CD14-positive monocyte (primary cell): ENCODE results near the gene MATN4. TPM values are rescaled to one million over a fixed set of nuclear protein-coding genes. Genes with fewer than 3 reads are reported as not detected.

Source experiments
- DNase-seq, 3 donors: peaks; one replicate each; pipeline ENCODE4 v3.0.0-alpha.2; 2011 to 2022
- H2AFZ ChIP-seq: 2 replicates; pipeline ENCODE4 v1.6.0; 2012; ENCODE audit warnings: mild to moderate bottlenecking, low read depth, low read length, inconsistent platforms; ENCODE audit not compliant: insufficient read depth, poor library complexity, severe bottlenecking
- H3K27ac ChIP-seq, 2 donors: 1 replicate in 1 of 2; 2 replicates in 1 of 2; pipeline ENCODE4 v1.5.1; 2012 to 2013; ENCODE audit warnings: low read length in 2 of 2, control low read depth in 1 of 2, inconsistent platforms in 1 of 2, low read depth in 1 of 2, mild to moderate bottlenecking in 1 of 2
- H3K27me3 ChIP-seq, 2 donors: one replicate each; pipeline versions ENCODE4 v1.6.0 to v1.6.1; 2011 to 2013; ENCODE audit warnings: low read length in 2 of 2; ENCODE audit not compliant: control insufficient read depth in 2 of 2, insufficient read depth in 2 of 2
- H3K36me3 ChIP-seq, 2 donors: replicated peaks in 1 of 2; 1 replicate in 1 of 2; 2 replicates in 1 of 2; pipeline versions ENCODE4 v1.5.1 to v1.6.1; 2012 to 2013; ENCODE audit warnings: low read length in 2 of 2, control low read depth in 1 of 2, inconsistent platforms in 1 of 2, mild to moderate bottlenecking in 1 of 2; ENCODE audit not compliant: insufficient read depth in 2 of 2, control insufficient read depth in 1 of 2
- H3K4me1 ChIP-seq, 2 donors: 1 replicate in 1 of 2; 2 replicates in 1 of 2; pipeline versions ENCODE4 v1.5.1 to v1.6.1; 2012 to 2013; ENCODE audit warnings: low read length in 2 of 2, control low read depth in 1 of 2, inconsistent platforms in 1 of 2, mild to moderate bottlenecking in 1 of 2, moderate library complexity in 1 of 2; ENCODE audit not compliant: insufficient read depth in 2 of 2, control insufficient read depth in 1 of 2
- H3K4me2 ChIP-seq: replicated peaks from 2 replicates; pipeline ENCODE3; 2012; ENCODE audit warnings: low read length, moderate library complexity, mild to moderate bottlenecking; ENCODE audit not compliant: poor library complexity, severe bottlenecking; ENCODE audit errors: extremely low read depth
- H3K4me3 ChIP-seq, 3 experiments: fragments of 200-600 bp in 1 of 3; sonication (generic) in 1 of 3; replicated peaks in 1 of 3; 1 replicate in 2 of 3; 2 replicates in 1 of 3; pipeline ENCODE4 v1.5.1; 2011 to 2013; ENCODE audit warnings: low read length in 3 of 3, mild to moderate bottlenecking in 3 of 3, control low read depth in 2 of 3, low read depth in 2 of 3, inconsistent platforms in 1 of 3, moderate library complexity in 1 of 3
- H3K79me2 ChIP-seq: 2 replicates; pipeline ENCODE4 v1.6.0; 2012; ENCODE audit warnings: mild to moderate bottlenecking, control low read depth, inconsistent platforms, low read length, moderate library complexity; ENCODE audit not compliant: insufficient read depth
- H3K9ac ChIP-seq: 2 replicates; pipeline ENCODE4 v1.6.0; 2017; ENCODE audit warnings: low read length, mild to moderate bottlenecking; ENCODE audit not compliant: insufficient read depth, poor library complexity, severe bottlenecking
- H3K9me3 ChIP-seq, 2 donors: replicated peaks in 1 of 2; 1 replicate in 1 of 2; 2 replicates in 1 of 2; pipeline versions ENCODE4 v1.5.1 to v1.6.1; 2012 to 2013; ENCODE audit warnings: low read length in 2 of 2, control low read depth in 1 of 2; ENCODE audit not compliant: control insufficient read depth in 1 of 2, insufficient read depth in 1 of 2
- H4K20me1 ChIP-seq: 2 replicates; pipeline ENCODE4 v1.6.0; 2012; ENCODE audit warnings: mild to moderate bottlenecking, low read length, control low read depth, moderate library complexity; ENCODE audit not compliant: insufficient read depth
- H3K27ac Mint-ChIP-seq, 7 donors: one replicate each; pipeline ENCODE4 v1.8.0; 2020; ENCODE audit warnings: mild to moderate bottlenecking in 7 of 7, mixed read lengths in 7 of 7, moderate library complexity in 6 of 7, inconsistent platforms in 2 of 7
- H3K27me3 Mint-ChIP-seq, 3 donors: one replicate each; pipeline ENCODE4 v1.8.0; 2021 to 2022; ENCODE audit warnings: low read depth in 3 of 3, mild to moderate bottlenecking in 3 of 3, mixed read lengths in 3 of 3, moderate library complexity in 3 of 3, inconsistent platforms in 1 of 3
- H3K36me3 Mint-ChIP-seq, 2 donors: one replicate each; pipeline ENCODE4 v1.8.0; 2020; ENCODE audit warnings: mixed read lengths in 2 of 2, inconsistent platforms in 1 of 2, mild to moderate bottlenecking in 1 of 2
- H3K4me1 Mint-ChIP-seq: one replicate; pipeline ENCODE4 v1.8.0; 2020; ENCODE audit warnings: mild to moderate bottlenecking, mixed read lengths
- H3K4me3 Mint-ChIP-seq, 2 donors: one replicate each; pipeline ENCODE4 v1.8.0; 2020; ENCODE audit warnings: mild to moderate bottlenecking in 2 of 2, mixed read lengths in 2 of 2, moderate library complexity in 1 of 2
- H3K9me3 Mint-ChIP-seq, 7 donors: one replicate each; pipeline ENCODE4 v1.8.0; 2020 to 2022; ENCODE audit warnings: mixed read lengths in 7 of 7, mild to moderate bottlenecking in 6 of 7, moderate library complexity in 6 of 7, inconsistent platforms in 2 of 7
- WGBS: methylation state at CpG from one replicate; pipeline ENCODE4 v1.1.5; 2013; ENCODE audit warnings: missing lambda C conversion rate; ENCODE audit not compliant: insufficient coverage; 5-methylcytosine and 5-hydroxymethylcytosine counted together
- intact Hi-C, 2 donors: fragments of 100-400 bp; cut with micrococcal nuclease; formaldehyde crosslinking; loops; one replicate each; pipeline versions ENCODE4 v1.15.0 to v1.15.1; 2023
- polyA plus RNA-seq, 3 donors: library from polyadenylated mRNA; depleted of rRNA in 1 of 3; unstranded in 2 of 3; stranded (reverse) in 1 of 3; fragments of 300-500 nt in 2 of 3; fragments of >200 nt in 1 of 3; fragmentation: Illumina TruSeq in 2 of 3; gene quantifications; 1 replicate in 2 of 3; 2 replicates in 1 of 3; pipeline ENCODE4 v1.2.3, GENCODE V29; 2012 to 2021
- TF ChIP-seq, protein P1 (sequence below): fragments of 200-600 bp; IDR thresholded peaks from one replicate; pipeline ENCODE4 v1.8.0; 2022; ENCODE audit warnings: antibody characterized with exemption, mild to moderate bottlenecking

Gene MATN4
- polyA plus RNA-seq, 3 donors = not detected

DNA sequence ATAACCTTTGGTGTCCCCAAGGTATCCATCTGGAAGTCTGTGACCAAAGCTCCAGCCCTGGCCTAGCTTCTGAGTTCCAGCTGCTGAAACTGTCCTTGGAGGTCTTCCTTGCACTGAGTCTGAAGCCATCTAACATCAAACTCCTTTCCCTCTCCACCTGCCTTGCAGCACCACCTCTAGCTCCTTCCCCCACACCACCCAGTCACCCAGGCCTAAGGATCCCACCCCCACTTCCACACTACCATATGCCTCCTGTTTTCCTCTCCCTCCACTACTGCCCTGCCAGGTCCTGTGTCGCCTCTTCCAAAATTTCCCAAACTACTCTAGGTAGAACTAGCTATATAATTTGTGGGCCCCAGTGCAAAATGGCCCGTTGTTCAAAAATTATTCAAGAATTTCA, 10.8 kb upstream of the MATN4 start:
- Mint-ChIP-seq H3K27ac (peak overlapping the region in 1 of 7 donors; percentile 35), H3K4me1 (peaks cover 28% of the 10 kb centered on the region), H3K27me3 (peaks cover 33 to 40% (median 37%) of the 10 kb centered on the region in 3 donors), H3K4me3 (no peak overlapping the region), H3K36me3 (no peaks in the 10 kb centered on the region), H3K9me3 (peaks cover 0 to 6% (median 2%) of the 10 kb centered on the region in 7 donors)
- no peak for DNase-seq
- TF ChIP-seq, protein P1, sequence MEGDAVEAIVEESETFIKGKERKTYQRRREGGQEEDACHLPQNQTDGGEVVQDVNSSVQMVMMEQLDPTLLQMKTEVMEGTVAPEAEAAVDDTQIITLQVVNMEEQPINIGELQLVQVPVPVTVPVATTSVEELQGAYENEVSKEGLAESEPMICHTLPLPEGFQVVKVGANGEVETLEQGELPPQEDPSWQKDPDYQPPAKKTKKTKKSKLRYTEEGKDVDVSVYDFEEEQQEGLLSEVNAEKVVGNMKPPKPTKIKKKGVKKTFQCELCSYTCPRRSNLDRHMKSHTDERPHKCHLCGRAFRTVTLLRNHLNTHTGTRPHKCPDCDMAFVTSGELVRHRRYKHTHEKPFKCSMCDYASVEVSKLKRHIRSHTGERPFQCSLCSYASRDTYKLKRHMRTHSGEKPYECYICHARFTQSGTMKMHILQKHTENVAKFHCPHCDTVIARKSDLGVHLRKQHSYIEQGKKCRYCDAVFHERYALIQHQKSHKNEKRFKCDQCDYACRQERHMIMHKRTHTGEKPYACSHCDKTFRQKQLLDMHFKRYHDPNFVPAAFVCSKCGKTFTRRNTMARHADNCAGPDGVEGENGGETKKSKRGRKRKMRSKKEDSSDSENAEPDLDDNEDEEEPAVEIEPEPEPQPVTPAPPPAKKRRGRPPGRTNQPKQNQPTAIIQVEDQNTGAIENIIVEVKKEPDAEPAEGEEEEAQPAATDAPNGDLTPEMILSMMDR = no peak
- Histone ChIP-seq H3K4me1 (peaks cover 20 to 21% of the 10 kb centered on the region in 2 donors), H3K4me3 (no peak overlapping the region), H3K4me2 (no peak overlapping the region), H3K36me3 (no peaks in the 10 kb centered on the region), H4K20me1 (no peaks in the 10 kb centered on the region), H3K27me3 (peaks cover 2 to 26% of the 10 kb centered on the region in 2 donors), H2AFZ (peak overlapping the region; percentile 17), H3K27ac (no peak overlapping the region), H3K9me3 (no peaks in the 10 kb centered on the region), H3K9ac (no peak overlapping the region), H3K79me2 (no peaks in the 10 kb centered on the region)
- intact Hi-C loops = loop anchor here (1.0 to 5.0 kb wide), 4 partner anchors 118 to 452 kb away; no protein-coding TSS in a partner anchor
- WGBS = 40% methylated on average over 2 of the region's 2 CpGs

DNA sequence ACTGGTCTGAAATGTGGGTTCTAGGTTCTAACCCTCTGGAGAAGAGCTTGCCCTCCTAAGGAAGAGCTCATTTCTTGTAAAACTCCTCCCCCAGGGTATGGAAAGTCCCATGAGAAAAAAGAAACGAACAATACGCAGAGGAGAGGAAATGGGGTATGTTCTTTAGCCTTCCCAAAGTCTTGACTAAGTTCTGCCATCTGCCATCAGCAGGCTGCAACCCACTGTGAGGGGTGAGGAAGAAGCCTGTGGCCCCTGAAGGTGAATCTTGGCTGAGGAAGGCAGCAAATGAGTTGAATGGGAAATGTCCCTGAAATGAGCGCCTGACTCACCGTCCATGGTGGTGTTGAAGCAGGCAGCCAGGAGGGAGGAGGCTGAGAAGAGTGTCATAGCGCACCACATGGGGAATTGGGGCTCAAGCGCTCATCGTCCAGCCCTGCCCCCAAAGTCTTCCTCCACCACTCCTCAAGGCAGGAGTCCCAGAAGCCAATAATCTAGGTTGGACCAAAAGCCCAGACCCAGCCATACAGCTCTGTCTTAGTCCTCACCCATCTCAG, 10.4 kb upstream of the MATN4 start:
- Histone ChIP-seq H3K27ac (no peak overlapping the region), H3K9ac (no peak overlapping the region), H4K20me1 (no peaks in the 10 kb centered on the region), H3K4me1 (peaks cover 20 to 21% of the 10 kb centered on the region in 2 donors), H3K27me3 (peaks cover 2 to 26% of the 10 kb centered on the region in 2 donors), H3K36me3 (no peaks in the 10 kb centered on the region), H3K79me2 (no peaks in the 10 kb centered on the region), H3K4me3 (no peak overlapping the region), H3K4me2 (no peak overlapping the region), H2AFZ (no peak overlapping the region), H3K9me3 (no peaks in the 10 kb centered on the region)
- Mint-ChIP-seq H3K4me3 (no peak overlapping the region), H3K27me3 (peaks cover 33 to 42% (median 39%) of the 10 kb centered on the region in 3 donors), H3K36me3 (no peaks in the 10 kb centered on the region), H3K9me3 (peaks cover 0 to 6% (median 2%) of the 10 kb centered on the region in 7 donors), H3K4me1 (peaks cover 28% of the 10 kb centered on the region), H3K27ac (no peak overlapping the region)
- TF ChIP-seq, protein P1 = no peak
- DNase-seq = no peak
- intact Hi-C loops = loop anchor here (2.0 to 5.0 kb wide), 3 partner anchors 118 to 452 kb away; no protein-coding TSS in a partner anchor
- WGBS = 98% methylated on average over 5 of the region's 7 CpGs
